CD4-positive, alpha-beta T cell (primary cell): ENCODE measurements around the gene BICRAL. TPM values are rescaled to one million over a fixed set of nuclear protein-coding genes. Genes with fewer than 3 reads are reported as not detected.

Source experiments
- ATAC-seq: fragments of 200-7000 bp; cut with Tn5 transposase; one replicate; pipeline ENCODE4 v1.10.0; 2022; ENCODE audit warnings: mild to moderate bottlenecking; ENCODE audit not compliant: poor library complexity
- CTCF ChIA-PET: fragments of 350-600 bp; sonication (Branson Sonifier 250); formaldehyde crosslinking; loops from one replicate; lab custom pipeline; 2021; ENCODE audit warnings: antibody characterized with exemption, inconsistent platforms; lab: Charles Lee
- POLR2A ChIA-PET: fragments of 350-600 bp; sonication (Branson Sonifier 250); formaldehyde crosslinking; loops from one replicate; lab custom pipeline; 2021; ENCODE audit warnings: antibody characterized with exemption, inconsistent platforms; lab: Charles Lee
- DNase-seq, 14 experiments: peaks; one replicate each; pipeline ENCODE4 v3.0.0-alpha.2; 2013 to 2020; ENCODE audit warnings: mixed read lengths in 2 of 14
- H3K27ac ChIP-seq, 2 donors: one replicate each; pipeline versions ENCODE4 v1.5.1 to v1.7.0; 2013; ENCODE audit warnings: low read length in 2 of 2, low read depth in 1 of 2, mild to moderate bottlenecking in 1 of 2
- H3K27me3 ChIP-seq, 2 experiments: 1 replicate in 1 of 2; 2 replicates in 1 of 2; pipeline versions ENCODE4 v1.6.1 to v1.7.0; 2013; ENCODE audit warnings: low read length in 2 of 2, control low read depth in 1 of 2, mild to moderate bottlenecking in 1 of 2, moderate library complexity in 1 of 2; ENCODE audit not compliant: insufficient read depth in 2 of 2, control insufficient read depth in 1 of 2
- H3K36me3 ChIP-seq: one replicate; pipeline ENCODE4 v1.6.1; 2013; ENCODE audit warnings: low read length, control low read depth; ENCODE audit not compliant: insufficient read depth
- H3K4me1 ChIP-seq: one replicate; pipeline ENCODE4 v1.6.1; 2013; ENCODE audit warnings: low read length, control low read depth; ENCODE audit not compliant: insufficient read depth
- H3K4me3 ChIP-seq: one replicate; pipeline ENCODE4 v1.5.1; 2013; ENCODE audit warnings: mild to moderate bottlenecking, low read length, moderate library complexity
- H3K9me3 ChIP-seq, 2 experiments: 1 replicate in 1 of 2; 2 replicates in 1 of 2; pipeline versions ENCODE4 v1.6.1 to v1.7.0; 2013; ENCODE audit warnings: low read length in 2 of 2, mild to moderate bottlenecking in 2 of 2, control low read depth in 1 of 2, moderate library complexity in 1 of 2; ENCODE audit not compliant: control insufficient read depth in 1 of 2, insufficient read depth in 1 of 2
- H3K27ac Mint-ChIP-seq: one replicate; pipeline ENCODE4 v1.8.0; 2020; ENCODE audit warnings: mixed read lengths
- H3K27me3 Mint-ChIP-seq: one replicate; pipeline ENCODE4 v1.8.0; 2021; ENCODE audit warnings: mixed read lengths
- H3K36me3 Mint-ChIP-seq: one replicate; pipeline ENCODE4 v1.8.0; 2021; ENCODE audit warnings: low read depth, mixed read lengths
- H3K4me1 Mint-ChIP-seq: one replicate; pipeline ENCODE4 v1.8.0; 2021; ENCODE audit warnings: low read depth, mixed read lengths
- H3K4me3 Mint-ChIP-seq: one replicate; pipeline ENCODE4 v1.8.0; 2020; ENCODE audit warnings: mild to moderate bottlenecking, mixed read lengths
- H3K9me3 Mint-ChIP-seq: one replicate; pipeline ENCODE4 v1.8.0; 2020; ENCODE audit warnings: mixed read lengths
- CTCF ChIP-seq: fragments of 200-600 bp; IDR thresholded peaks from one replicate; pipeline ENCODE4 v1.8.0; 2022; ENCODE audit warnings: antibody characterized with exemption, mild to moderate bottlenecking
- intact Hi-C, 2 experiments: fragments of 100-400 bp; cut with DNase I in 1 of 2; cut with micrococcal nuclease in 1 of 2; formaldehyde crosslinking; loops; one replicate each; pipeline versions ENCODE4 v1.15.1 to v1.9.0; 2023 to 2025; cut with DNase I, micrococcal nuclease
- total RNA-seq, 174 experiments: library from RNA in 2 of 174; stranded (reverse) in 2 of 174; gene quantifications; one replicate each; pipeline ENCODE4 v1.2.3 and lab custom pipeline; 2021 to 2026

The BICRAL gene
- total RNA-seq, 2 experiments from 2014 or later = 15.0 to 15.8 TPM

GRCh38 chr6:42860036-42860435 lies 78.2 kb downstream of the BICRAL start:
- H3K27ac ChIP-seq = no peak overlapping the region
- no peak overlapping the region for H3K4me3 ChIP-seq
- no peaks in the 10 kb centered on the region for H3K4me1 Mint-ChIP-seq
- ChIA-PET POLR2A (interaction anchor here (0.6 kb wide), 1 partner anchor 78 kb away, joined by 3 read pairs; the partner anchor contains the start of gene BICRAL), CTCF (no interaction called here)
- H3K9me3 ChIP-seq = no peaks in the 10 kb centered on the region
- H3K4me1 ChIP-seq = no peaks in the 10 kb centered on the region
- no peak overlapping the region for H3K27ac Mint-ChIP-seq
- no peaks in the 10 kb centered on the region for H3K27me3 ChIP-seq
- DNase-seq = no peak
- intact Hi-C loops = no loop called here
- no peaks in the 10 kb centered on the region for H3K27me3 Mint-ChIP-seq
- H3K36me3 Mint-ChIP-seq = peaks cover 76% of the 10 kb centered on the region
- H3K9me3 Mint-ChIP-seq = no peaks in the 10 kb centered on the region
- no peak for TF ChIP-seq CTCF
- peaks cover 83% of the 10 kb centered on the region for H3K36me3 ChIP-seq
- H3K4me3 Mint-ChIP-seq = no peak overlapping the region
- no peak for ATAC-seq

GRCh38 chr6:42860481-42860880 lies 78.6 kb downstream of the BICRAL start:
- CTCF ChIA-PET = no interaction called here
- POLR2A ChIA-PET = interaction anchor here (0.6 to 1.2 kb wide), 2 partner anchors 79 to 89 kb away, joined by 3 to 5 read pairs; partner anchors contain the start of gene BICRAL

GRCh38 chr6:42864602-42865001 lies 82.8 kb downstream of the BICRAL start:
- ChIA-PET POLR2A (no interaction called here), CTCF (no interaction called here)
- Histone ChIP-seq H3K27me3 (no peaks in the 10 kb centered on the region), H3K4me1 (no peaks in the 10 kb centered on the region), H3K4me3 (no peak overlapping the region), H3K9me3 (no peaks in the 10 kb centered on the region), H3K27ac (peak overlapping the region in 1 of 2 donors; percentile 10), H3K36me3 (peaks cover 85% of the 10 kb centered on the region)
- Mint-ChIP-seq H3K27me3 (no peaks in the 10 kb centered on the region), H3K9me3 (no peaks in the 10 kb centered on the region), H3K27ac (no peak overlapping the region), H3K4me1 (no peaks in the 10 kb centered on the region), H3K4me3 (no peak overlapping the region), H3K36me3 (peaks cover 90% of the 10 kb centered on the region)
- TF ChIP-seq CTCF = no peak
- DNase-seq (no peak), ATAC-seq (no peak)
- intact Hi-C loops = loop anchor here in 1 of 2 experiments (5.0 kb wide), 2 partner anchors 42 to 77 kb away; no protein-coding TSS in a partner anchor

More at GRCh38 chr6:42860481-42860880, 78.6 kb downstream of the BICRAL start:
- H3K36me3 ChIP-seq = peaks cover 83% of the 10 kb centered on the region
- ATAC-seq = no peak
- H3K27ac ChIP-seq = no peak overlapping the region
- no peak overlapping the region for H3K4me3 Mint-ChIP-seq
- no peaks in the 10 kb centered on the region for H3K9me3 ChIP-seq
- no peaks in the 10 kb centered on the region for H3K4me1 ChIP-seq
- TF ChIP-seq CTCF = no peak
- peaks cover 76% of the 10 kb centered on the region for H3K36me3 Mint-ChIP-seq
- no peak overlapping the region for H3K4me3 ChIP-seq
- DNase-seq = no peak
- no peak overlapping the region for H3K27ac Mint-ChIP-seq
- intact Hi-C loops = no loop called here
- H3K4me1 Mint-ChIP-seq = no peaks in the 10 kb centered on the region
- no peaks in the 10 kb centered on the region for H3K9me3 Mint-ChIP-seq
- H3K27me3 ChIP-seq = no peaks in the 10 kb centered on the region
- no peaks in the 10 kb centered on the region for H3K27me3 Mint-ChIP-seq
